DOHH2 (cell line): ENCODE measurements around the gene SMCHD1.

ENCODE experiments used
- H3F3A ChIP-seq: fragments of 200-600 bp; sonication (generic), shearing (Covaris generic); 2 replicates; pipeline ENCODE4 v1.6.0; 2016; ENCODE audit warnings: antibody characterized with exemption, mild to moderate bottlenecking; ENCODE audit not compliant: control insufficient read depth, insufficient read depth
- H3K27ac ChIP-seq: fragments of 200-600 bp; sonication (generic); 2 replicates; pipeline ENCODE4 v1.5.1; 2014; ENCODE audit warnings: low read depth, mild to moderate bottlenecking, low read length, moderate library complexity
- H3K27me3 ChIP-seq: fragments of 200-600 bp; sonication (generic); 2 replicates; pipeline ENCODE4 v1.6.1; 2014; ENCODE audit warnings: mild to moderate bottlenecking, low read length, mixed read lengths; ENCODE audit not compliant: control insufficient read depth
- H3K36me3 ChIP-seq: fragments of 200-600 bp; sonication (generic); 2 replicates; pipeline ENCODE4 v1.6.1; 2014; ENCODE audit warnings: mild to moderate bottlenecking, low read length, moderate library complexity, mixed read lengths; ENCODE audit not compliant: control insufficient read depth
- H3K4me1 ChIP-seq: fragments of 200-600 bp; sonication (generic); 2 replicates; pipeline ENCODE4 v1.6.1; 2014; ENCODE audit warnings: mild to moderate bottlenecking, low read length, mixed read lengths; ENCODE audit not compliant: control insufficient read depth
- H3K4me2 ChIP-seq: fragments of 200-600 bp; sonication (generic); 2 replicates; pipeline ENCODE4 v1.6.0; 2014; ENCODE audit warnings: mild to moderate bottlenecking, low read length, moderate library complexity
- H3K4me3 ChIP-seq: fragments of 200-600 bp; sonication (generic); 2 replicates; pipeline ENCODE4 v1.5.1; 2014; ENCODE audit warnings: mild to moderate bottlenecking, low read length, mixed read lengths
- H3K79me2 ChIP-seq: fragments of 200-600 bp; sonication (generic); 2 replicates; pipeline ENCODE4 v1.6.1; 2014; ENCODE audit warnings: mild to moderate bottlenecking, low read length, mixed read lengths; ENCODE audit not compliant: control insufficient read depth
- H3K9me2 ChIP-seq: fragments of 200-600 bp; sonication (generic); replicated peaks from 2 replicates; pipeline ENCODE4 v1.6.1; 2014; ENCODE audit warnings: mild to moderate bottlenecking, low read length, mixed read lengths; ENCODE audit not compliant: control insufficient read depth
- H3K9me3 ChIP-seq: fragments of 200-600 bp; sonication (generic); 2 replicates; pipeline ENCODE4 v1.6.1; 2014; ENCODE audit warnings: antibody characterized with exemption, low read length, mixed read lengths; ENCODE audit not compliant: control insufficient read depth, insufficient read depth
- H4K20me1 ChIP-seq: fragments of 200-600 bp; sonication (generic); 2 replicates; pipeline ENCODE4 v1.6.0; 2014; ENCODE audit warnings: low read depth, mild to moderate bottlenecking, antibody characterized with exemption, low read length, moderate library complexity; ENCODE audit not compliant: control insufficient read depth, insufficient read depth
- EZH2phosphoT487 ChIP-seq: fragments of 200-600 bp; sonication (generic); IDR thresholded peaks from 2 replicates; pipeline ENCODE4 v1.6.1; 2017; ENCODE audit warnings: borderline replicate concordance, mild to moderate bottlenecking, antibody characterized with exemption, low read length, moderate library complexity, mixed read lengths
- TF ChIP-seq, protein P1 (sequence below): fragments of 200-600 bp; sonication (generic); IDR thresholded peaks from one replicate; pipeline ENCODE4 v1.5.1; 2014; ENCODE audit warnings: antibody characterized with exemption, mild to moderate bottlenecking, low read depth, low read length; ENCODE audit not compliant: poor library complexity, severe bottlenecking

The SMCHD1 gene

GRCh38 chr18:2686349-2686968 lies 30.9 kb downstream of the SMCHD1 start:
- Histone ChIP-seq H3F3A (0 out of 2 replicates have a peak, but pooled peaks cover 3% of the 10 kb centered on the region), H3K4me3 (no peak overlapping the region), H3K27me3 (no peaks in the 10 kb centered on the region), H3K79me2 (peaks cover 82% of the 10 kb centered on the region), H3K9me3 (peaks cover 12% of the 10 kb centered on the region), H3K27ac (no peak overlapping the region), H3K36me3 (peaks cover 97% of the 10 kb centered on the region), H3K4me1 (peaks cover 19% of the 10 kb centered on the region), H4K20me1 (peaks cover 4% of the 10 kb centered on the region; the same call in 1 of the 2 replicates), H3K9me2 (no peaks in the 10 kb centered on the region), H3K4me2 (no peak overlapping the region)
- TF ChIP-seq, protein P1, sequence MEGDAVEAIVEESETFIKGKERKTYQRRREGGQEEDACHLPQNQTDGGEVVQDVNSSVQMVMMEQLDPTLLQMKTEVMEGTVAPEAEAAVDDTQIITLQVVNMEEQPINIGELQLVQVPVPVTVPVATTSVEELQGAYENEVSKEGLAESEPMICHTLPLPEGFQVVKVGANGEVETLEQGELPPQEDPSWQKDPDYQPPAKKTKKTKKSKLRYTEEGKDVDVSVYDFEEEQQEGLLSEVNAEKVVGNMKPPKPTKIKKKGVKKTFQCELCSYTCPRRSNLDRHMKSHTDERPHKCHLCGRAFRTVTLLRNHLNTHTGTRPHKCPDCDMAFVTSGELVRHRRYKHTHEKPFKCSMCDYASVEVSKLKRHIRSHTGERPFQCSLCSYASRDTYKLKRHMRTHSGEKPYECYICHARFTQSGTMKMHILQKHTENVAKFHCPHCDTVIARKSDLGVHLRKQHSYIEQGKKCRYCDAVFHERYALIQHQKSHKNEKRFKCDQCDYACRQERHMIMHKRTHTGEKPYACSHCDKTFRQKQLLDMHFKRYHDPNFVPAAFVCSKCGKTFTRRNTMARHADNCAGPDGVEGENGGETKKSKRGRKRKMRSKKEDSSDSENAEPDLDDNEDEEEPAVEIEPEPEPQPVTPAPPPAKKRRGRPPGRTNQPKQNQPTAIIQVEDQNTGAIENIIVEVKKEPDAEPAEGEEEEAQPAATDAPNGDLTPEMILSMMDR: no peak
- no peak for TF ChIP-seq EZH2phosphoT487

- no peaks in the 10 kb centered on the region for H3K9me2 ChIP-seq
- peaks cover 8% of the 10 kb centered on the region; the same call in 1 of the 2 replicates for H4K20me1 ChIP-seq
- TF ChIP-seq, protein P1: no peak
- no peak for TF ChIP-seq EZH2phosphoT487
- 0 out of 2 replicates have a peak, but pooled peaks cover 3% of the 10 kb centered on the region for H3F3A ChIP-seq
- peaks cover 12% of the 10 kb centered on the region for H3K9me3 ChIP-seq
- H3K36me3 ChIP-seq: peaks cover 97% of the 10 kb centered on the region
- H3K4me3 ChIP-seq: no peak overlapping the region
- H3K79me2 ChIP-seq: peaks cover 81% of the 10 kb centered on the region
- no peaks in the 10 kb centered on the region for H3K27me3 ChIP-seq
- H3K4me2 ChIP-seq: peak overlapping the region; percentile 10
- H3K4me1 ChIP-seq: peaks cover 19% of the 10 kb centered on the region
- H3K27ac ChIP-seq: peak overlapping the region; percentile 21
These were observed 32.0 kb downstream of the SMCHD1 start for GRCh38 chr18:2687390-2688001.

GRCh38 chr18:2692508-2692907 lies 37.0 kb downstream of the SMCHD1 start:
- H4K20me1 ChIP-seq: peaks cover 11% of the 10 kb centered on the region; the same call in 1 of the 2 replicates
- peaks cover 55% of the 10 kb centered on the region for H3K79me2 ChIP-seq
- H3K4me3 ChIP-seq: no peak overlapping the region
- H3F3A ChIP-seq: no peaks in the 10 kb centered on the region
- no peak overlapping the region for H3K27ac ChIP-seq
- peaks cover 94% of the 10 kb centered on the region for H3K36me3 ChIP-seq
- TF ChIP-seq, protein P1: no peak
- no peak for TF ChIP-seq EZH2phosphoT487
- H3K9me3 ChIP-seq: no peaks in the 10 kb centered on the region
- H3K4me2 ChIP-seq: no peak overlapping the region
- no peaks in the 10 kb centered on the region for H3K9me2 ChIP-seq
- H3K27me3 ChIP-seq: no peaks in the 10 kb centered on the region
- peaks cover 5% of the 10 kb centered on the region for H3K4me1 ChIP-seq
